Panc1 (cell line): ENCODE measurements around the gene UBQLN4.
"Not testable (repeated sequence)": the region's sequence is repeated elsewhere in the genome, so short reads cannot be mapped to it uniquely, and the experiment has no call there.

ENCODE experiments used
- POLR2AphosphoS5 ChIP-seq: IDR thresholded peaks from 2 replicates; pipeline ENCODE4 v1.6.1; 2012; ENCODE audit warnings: mild to moderate bottlenecking, low read depth, low read length, moderate library complexity
- TF ChIP-seq, protein P1 (sequence below): fragments of 450-650 bp; IDR thresholded peaks from 2 replicates; pipeline ENCODE4 v1.5.1; 2017; ENCODE audit warnings: mild to moderate bottlenecking
- TF ChIP-seq, protein P2 (sequence below), 2 experiments: IDR thresholded peaks; 2 replicates each; pipeline ENCODE4 v1.6.1; 2011 to 2012; ENCODE audit warnings: low read depth in 2 of 2, control low read depth in 1 of 2, low read length in 1 of 2, mild to moderate bottlenecking in 1 of 2, moderate library complexity in 1 of 2; ENCODE audit not compliant: insufficient read depth in 1 of 2

DNA sequence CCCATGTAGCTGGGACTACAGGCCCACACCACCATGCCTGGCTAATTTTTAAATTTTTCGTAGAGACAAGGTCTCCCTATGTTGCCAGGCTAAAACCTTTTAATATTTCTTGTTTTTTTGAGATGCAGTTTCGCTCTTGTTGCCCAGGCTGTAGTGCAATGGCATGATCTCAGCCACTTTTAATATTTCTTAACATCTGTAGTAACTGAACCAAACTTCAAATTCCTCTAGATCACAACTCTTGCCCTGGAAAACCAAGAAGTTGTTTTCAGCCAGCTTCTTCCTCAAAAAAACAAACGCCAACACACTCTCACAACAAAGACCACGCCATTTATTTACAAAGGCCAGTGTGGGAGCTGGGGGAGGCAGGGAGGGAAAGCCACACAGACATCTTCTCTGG, 18.6 kb downstream of the UBQLN4 start:
- TF ChIP-seq, protein P1, sequence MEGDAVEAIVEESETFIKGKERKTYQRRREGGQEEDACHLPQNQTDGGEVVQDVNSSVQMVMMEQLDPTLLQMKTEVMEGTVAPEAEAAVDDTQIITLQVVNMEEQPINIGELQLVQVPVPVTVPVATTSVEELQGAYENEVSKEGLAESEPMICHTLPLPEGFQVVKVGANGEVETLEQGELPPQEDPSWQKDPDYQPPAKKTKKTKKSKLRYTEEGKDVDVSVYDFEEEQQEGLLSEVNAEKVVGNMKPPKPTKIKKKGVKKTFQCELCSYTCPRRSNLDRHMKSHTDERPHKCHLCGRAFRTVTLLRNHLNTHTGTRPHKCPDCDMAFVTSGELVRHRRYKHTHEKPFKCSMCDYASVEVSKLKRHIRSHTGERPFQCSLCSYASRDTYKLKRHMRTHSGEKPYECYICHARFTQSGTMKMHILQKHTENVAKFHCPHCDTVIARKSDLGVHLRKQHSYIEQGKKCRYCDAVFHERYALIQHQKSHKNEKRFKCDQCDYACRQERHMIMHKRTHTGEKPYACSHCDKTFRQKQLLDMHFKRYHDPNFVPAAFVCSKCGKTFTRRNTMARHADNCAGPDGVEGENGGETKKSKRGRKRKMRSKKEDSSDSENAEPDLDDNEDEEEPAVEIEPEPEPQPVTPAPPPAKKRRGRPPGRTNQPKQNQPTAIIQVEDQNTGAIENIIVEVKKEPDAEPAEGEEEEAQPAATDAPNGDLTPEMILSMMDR: not testable (repeated sequence)
- not testable (repeated sequence) for TF ChIP-seq POLR2AphosphoS5
- TF ChIP-seq, protein P2, sequence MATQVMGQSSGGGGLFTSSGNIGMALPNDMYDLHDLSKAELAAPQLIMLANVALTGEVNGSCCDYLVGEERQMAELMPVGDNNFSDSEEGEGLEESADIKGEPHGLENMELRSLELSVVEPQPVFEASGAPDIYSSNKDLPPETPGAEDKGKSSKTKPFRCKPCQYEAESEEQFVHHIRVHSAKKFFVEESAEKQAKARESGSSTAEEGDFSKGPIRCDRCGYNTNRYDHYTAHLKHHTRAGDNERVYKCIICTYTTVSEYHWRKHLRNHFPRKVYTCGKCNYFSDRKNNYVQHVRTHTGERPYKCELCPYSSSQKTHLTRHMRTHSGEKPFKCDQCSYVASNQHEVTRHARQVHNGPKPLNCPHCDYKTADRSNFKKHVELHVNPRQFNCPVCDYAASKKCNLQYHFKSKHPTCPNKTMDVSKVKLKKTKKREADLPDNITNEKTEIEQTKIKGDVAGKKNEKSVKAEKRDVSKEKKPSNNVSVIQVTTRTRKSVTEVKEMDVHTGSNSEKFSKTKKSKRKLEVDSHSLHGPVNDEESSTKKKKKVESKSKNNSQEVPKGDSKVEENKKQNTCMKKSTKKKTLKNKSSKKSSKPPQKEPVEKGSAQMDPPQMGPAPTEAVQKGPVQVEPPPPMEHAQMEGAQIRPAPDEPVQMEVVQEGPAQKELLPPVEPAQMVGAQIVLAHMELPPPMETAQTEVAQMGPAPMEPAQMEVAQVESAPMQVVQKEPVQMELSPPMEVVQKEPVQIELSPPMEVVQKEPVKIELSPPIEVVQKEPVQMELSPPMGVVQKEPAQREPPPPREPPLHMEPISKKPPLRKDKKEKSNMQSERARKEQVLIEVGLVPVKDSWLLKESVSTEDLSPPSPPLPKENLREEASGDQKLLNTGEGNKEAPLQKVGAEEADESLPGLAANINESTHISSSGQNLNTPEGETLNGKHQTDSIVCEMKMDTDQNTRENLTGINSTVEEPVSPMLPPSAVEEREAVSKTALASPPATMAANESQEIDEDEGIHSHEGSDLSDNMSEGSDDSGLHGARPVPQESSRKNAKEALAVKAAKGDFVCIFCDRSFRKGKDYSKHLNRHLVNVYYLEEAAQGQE (IDR thresholded peaks at IDR 0.05; ENCODE audit: insufficient read depth in 1 of 2, low read depth in 2 of 2, low read length in 1 of 2): not testable (repeated sequence)
